A549 (cell line): ENCODE data around the gene PANK2.

Source experiments
- CEBPB ChIP-seq, 2 experiments: fragments of >200 bp in 1 of 2; sonication (Bioruptor Twin) in 1 of 2; formaldehyde crosslinking in 1 of 2; IDR thresholded peaks; 2 replicates each; pipeline ENCODE4 v1.6.1; 2012 to 2016
- CTCF ChIP-seq: fragments of >200 bp; sonication (Bioruptor Twin); formaldehyde crosslinking; IDR thresholded peaks from 3 replicates; pipeline ENCODE4 v1.5.1; 2016
- NR3C1 ChIP-seq: fragments of >200 bp; sonication (Bioruptor Twin); formaldehyde crosslinking; IDR thresholded peaks from 3 replicates; pipeline ENCODE4 v1.6.1; 2017

DNA sequence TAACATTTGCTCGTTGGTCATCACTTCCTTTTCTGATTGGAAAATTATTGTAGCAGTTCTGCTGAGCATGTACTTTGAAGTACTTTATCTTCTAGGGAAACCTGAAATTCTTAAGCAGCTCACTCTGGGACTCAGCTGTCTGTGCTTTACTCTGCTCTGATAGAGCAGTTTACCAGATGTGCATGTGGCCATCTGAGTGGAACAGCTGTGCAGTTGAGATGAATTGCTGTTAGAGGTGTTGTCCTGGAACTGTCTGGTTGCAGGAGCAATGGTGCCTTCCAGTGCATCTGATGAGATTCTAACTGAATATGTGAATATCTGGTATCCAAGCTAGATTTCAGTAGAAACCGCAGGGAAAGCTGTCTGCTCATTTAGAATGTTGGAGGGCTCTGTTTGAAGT is 27.2 kb downstream of the PANK2 start:
- no peak for TF ChIP-seq CTCF
- no peak for TF ChIP-seq NR3C1
- no peak for TF ChIP-seq CEBPB (IDR thresholded peaks at IDR 0.05)
